Activated naive CD4-positive, alpha-beta T cell treated with anti-CD3 and anti-CD28 coated beads, Interleukin-2, amount 50 U/mL, for 72 hours (primary cell): Measurements from ENCODE around the gene GSTM5. TPM values are rescaled to one million over a fixed set of nuclear protein-coding genes. Genes with fewer than 3 reads are reported as not detected.
A peak's percentile ranks its signal among the peaks of the same experiment; 100 is the strongest.

Source experiments
- ATAC-seq, 2 donors: fragments of 150-1000 bp; cut with Tn5 transposase; 2 replicates each; pipeline ENCODE4 v1.10.0; 2021; ENCODE audit warnings: mild to moderate bottlenecking in 2 of 2, moderate library complexity in 2 of 2
- DNase-seq, 2 donors: peaks; one replicate each; pipeline ENCODE4 v3.0.0; 2021 to 2022; ENCODE audit warnings: low spot score in 2 of 2
- H3K27ac Mint-ChIP-seq, 2 donors: one replicate each; pipeline ENCODE4 v1.8.0; 2022; ENCODE audit warnings: mild to moderate bottlenecking in 2 of 2, mixed read lengths in 2 of 2
- H3K36me3 Mint-ChIP-seq, 2 donors: one replicate each; pipeline ENCODE4 v1.8.0; 2022; ENCODE audit warnings: mixed read lengths in 2 of 2
- H3K9me3 Mint-ChIP-seq, 2 donors: one replicate each; pipeline ENCODE4 v1.8.0; 2022; ENCODE audit warnings: mixed read lengths in 2 of 2
- total RNA-seq, 2 donors: library from RNA; stranded (reverse); gene quantifications; one replicate each; pipeline ENCODE4 v1.2.3, GENCODE V29; 2022

Gene GSTM5
- total RNA-seq, 2 donors from 2014 or later, result 0.89 TPM; not detected in 1

DNA sequence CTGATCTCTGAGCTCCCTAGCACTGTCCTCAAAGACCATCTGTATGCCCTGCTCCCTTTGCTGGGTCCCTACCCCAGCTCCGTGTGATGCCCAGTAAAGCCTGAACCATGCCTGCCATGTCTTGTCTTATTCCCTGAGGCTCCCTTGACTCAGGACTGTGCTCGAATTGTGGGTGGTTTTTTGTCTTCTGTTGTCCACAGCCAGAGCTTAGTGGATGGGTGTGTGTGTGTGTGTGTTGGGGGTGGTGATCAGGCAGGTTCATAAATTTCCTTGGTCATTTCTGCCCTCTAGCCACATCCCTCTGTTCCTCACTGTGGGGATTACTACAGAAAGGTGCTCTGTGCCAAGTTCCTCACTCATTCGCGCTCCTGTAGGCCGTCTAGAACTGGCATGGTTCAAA is 5.7 kb downstream of the GSTM5 start:
- Mint-ChIP-seq H3K27ac (no peak overlapping the region), H3K36me3 (no peaks in the 10 kb centered on the region)
- ATAC-seq, result no peak

DNA sequence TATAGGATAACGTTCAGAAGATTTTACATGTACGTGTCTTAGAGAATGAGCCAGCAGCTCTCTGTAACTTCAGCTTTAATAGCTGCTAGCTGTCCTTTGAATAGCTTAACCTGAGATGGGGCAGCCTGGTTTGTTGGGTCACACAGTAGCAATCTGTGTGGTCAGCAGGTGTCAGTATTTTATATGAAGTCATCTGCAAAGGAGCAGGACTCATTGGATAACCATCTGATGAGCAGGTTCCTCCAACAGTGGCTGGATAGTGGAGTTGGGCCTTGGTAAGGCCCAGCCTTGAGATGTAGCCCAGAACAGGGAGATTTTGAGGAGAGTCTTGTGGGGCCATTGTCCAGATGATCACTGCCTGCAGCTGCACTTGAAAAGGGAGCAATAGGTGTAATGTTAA is 6.4 kb downstream of the GSTM5 start:
- Mint-ChIP-seq H3K9me3 (no peaks in the 10 kb centered on the region), H3K27ac (no peak overlapping the region), H3K36me3 (no peaks in the 10 kb centered on the region)
- ATAC-seq (no peak), DNase-seq (no peak)

More for the DNA sequence above, 5.7 kb downstream of the GSTM5 start:
- DNase-seq, result no peak
- H3K9me3 Mint-ChIP-seq, result no peaks in the 10 kb centered on the region

DNA sequence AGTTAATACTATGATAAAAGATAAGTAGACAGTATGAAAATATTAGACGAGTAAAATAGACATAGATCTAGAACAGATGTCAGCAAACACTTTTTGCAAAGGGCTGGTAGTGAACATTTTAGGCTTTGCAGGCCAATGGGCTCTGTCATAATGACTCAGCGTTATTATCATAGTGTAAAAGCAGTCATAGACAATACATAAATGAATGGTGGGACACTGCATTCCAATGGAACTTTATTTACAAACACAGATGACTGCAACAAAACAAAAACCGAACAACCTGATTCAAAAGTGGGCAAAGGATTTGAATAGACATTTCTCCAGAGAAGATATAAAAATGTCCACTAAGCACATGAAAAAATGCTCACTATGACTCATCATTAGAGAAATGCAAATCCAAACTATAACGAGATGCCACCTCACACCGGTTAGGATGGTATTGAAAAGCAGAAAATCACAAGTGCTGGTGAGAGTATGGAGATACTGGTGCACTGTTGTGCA is 7.3 kb downstream of the GSTM5 start:
- no peaks in the 10 kb centered on the region for H3K36me3 Mint-ChIP-seq
- ATAC-seq (no peak), DNase-seq (no peak)
- H3K9me3 Mint-ChIP-seq, result no peaks in the 10 kb centered on the region
- H3K27ac Mint-ChIP-seq, result no peak overlapping the region

DNA sequence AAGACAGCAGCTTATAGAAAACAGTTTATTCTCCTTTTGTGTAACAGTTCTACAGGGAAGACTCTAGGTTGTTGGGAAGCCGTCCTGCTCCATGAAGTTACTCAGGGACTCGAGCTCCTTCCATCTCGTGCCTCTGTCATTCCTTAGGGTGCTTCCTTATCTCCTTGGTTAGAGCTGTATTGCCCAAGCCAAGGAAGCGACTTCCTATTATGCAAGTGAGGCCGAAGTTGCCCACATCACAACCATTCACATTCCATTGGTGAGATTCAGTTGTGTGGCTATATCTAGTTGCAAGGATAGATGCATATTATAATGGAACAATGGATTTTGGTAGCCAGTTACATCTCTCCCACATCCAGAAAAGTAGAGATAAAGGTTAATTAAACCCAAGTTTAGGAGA is 9.0 kb downstream of the GSTM5 start:
- H3K9me3 Mint-ChIP-seq, result no peaks in the 10 kb centered on the region
- H3K36me3 Mint-ChIP-seq, result no peaks in the 10 kb centered on the region
- DNase-seq, result no peak
- ATAC-seq, result no peak
- no peak overlapping the region for H3K27ac Mint-ChIP-seq

DNA sequence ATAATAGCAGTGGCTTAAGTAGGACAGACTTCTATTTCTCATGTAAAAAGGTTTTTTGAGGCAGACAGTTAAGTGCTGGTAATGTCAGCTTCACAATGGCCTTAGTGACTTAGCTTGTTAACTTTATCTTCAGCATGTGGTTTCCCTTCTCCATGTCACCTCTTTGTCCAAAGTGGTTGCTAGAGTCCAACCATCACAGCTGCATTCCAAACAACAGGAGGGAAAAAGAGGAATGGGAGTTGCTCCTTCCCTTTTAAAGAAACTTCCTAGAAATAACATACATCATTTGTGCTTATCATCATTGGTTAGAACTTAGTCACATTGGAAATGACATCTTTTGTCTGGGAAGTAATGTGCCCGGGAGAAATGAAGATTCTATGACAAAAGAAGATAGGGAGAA is 9.9 kb downstream of the GSTM5 start:
- Mint-ChIP-seq H3K9me3 (no peaks in the 10 kb centered on the region), H3K27ac (no peak overlapping the region), H3K36me3 (no peaks in the 10 kb centered on the region)
- ATAC-seq, result no peak
- no peak for DNase-seq

DNA sequence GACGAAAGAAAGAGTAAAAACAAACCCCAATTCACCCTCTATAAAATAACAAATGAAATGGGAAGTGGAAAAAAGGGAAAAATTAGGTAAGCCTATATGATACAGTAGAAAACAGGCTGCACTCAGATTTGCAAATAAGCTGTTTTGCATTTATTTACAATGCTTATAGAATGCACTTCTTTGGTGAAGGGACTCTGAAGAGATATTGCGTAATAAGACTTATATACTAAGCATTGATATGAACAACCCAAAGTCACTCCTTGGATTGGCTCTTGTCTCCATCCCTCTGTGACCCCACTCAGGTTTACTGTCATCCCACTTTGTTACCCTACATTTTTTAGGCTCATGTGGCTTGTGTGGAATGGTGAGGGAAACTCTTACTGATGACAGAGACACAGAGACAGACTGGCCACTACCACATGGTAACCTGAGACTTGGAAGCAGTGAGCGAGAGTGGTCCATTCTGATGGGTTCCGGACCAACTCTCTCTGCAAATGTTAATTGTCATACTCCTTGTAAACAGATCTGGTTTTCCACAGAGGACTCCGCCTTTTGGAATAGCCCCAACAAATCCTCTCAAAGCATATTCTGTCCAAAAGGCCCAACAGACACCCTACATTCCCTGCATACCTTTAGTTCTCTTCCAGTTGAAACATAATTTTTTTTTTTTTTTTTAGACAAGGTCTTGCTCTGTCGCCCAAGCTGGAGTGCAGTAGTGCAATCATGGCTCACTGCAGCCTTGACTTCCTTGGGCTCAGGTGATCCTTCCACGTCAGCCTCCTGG is 11.0 kb downstream of the GSTM5 start:
- DNase-seq (no peak), ATAC-seq (no peak)
- Mint-ChIP-seq H3K9me3 (no peaks in the 10 kb centered on the region), H3K27ac (peak overlapping the region in 1 of 2 donors; percentile 68), H3K36me3 (no peaks in the 10 kb centered on the region)

DNA sequence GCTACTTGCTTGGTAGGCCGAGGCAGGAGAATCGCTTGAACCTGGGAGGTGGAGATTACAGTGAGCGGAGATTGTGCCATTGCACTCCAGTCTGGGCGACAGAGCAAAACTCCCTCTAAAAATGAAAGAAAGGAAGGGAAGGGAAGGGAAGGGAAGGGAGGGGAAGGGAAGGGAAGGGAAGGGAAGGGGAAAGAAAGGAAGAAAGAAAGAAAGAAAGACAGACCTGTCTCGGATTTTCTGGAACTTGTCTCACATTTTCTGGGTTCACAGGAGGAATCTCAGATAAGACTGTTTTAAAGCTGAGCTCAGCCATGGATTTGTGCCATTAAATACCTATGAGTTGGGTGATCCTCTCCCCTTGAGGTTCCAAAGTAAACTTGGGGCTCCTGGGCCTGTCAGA is 12.9 kb downstream of the GSTM5 start:
- ATAC-seq (no peak), DNase-seq (no peak)
- Mint-ChIP-seq H3K27ac (no peak overlapping the region), H3K9me3 (no peaks in the 10 kb centered on the region), H3K36me3 (no peaks in the 10 kb centered on the region)

DNA sequence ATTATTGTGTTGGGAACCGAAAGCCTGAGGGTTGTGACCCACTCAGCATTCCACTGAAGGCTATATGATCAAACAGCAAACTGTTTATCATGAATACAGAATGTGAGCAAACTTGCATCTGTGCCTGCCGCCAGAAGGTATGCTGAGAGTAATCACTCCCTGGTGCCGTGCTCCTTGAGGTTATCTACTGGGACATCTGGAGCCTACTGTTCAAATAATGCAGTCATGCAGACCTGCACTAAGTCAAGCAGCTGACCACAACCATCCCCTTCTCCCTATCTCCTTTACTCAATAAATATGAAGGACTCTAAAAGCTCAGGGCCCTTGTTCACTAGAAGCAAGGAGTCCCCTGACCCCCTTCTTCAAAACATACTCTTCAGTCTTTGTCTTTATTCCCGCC is 13.5 kb downstream of the GSTM5 start:
- H3K27ac Mint-ChIP-seq, result no peak overlapping the region
- DNase-seq, result no peak
- ATAC-seq, result no peak
- no peaks in the 10 kb centered on the region for H3K9me3 Mint-ChIP-seq
- H3K36me3 Mint-ChIP-seq, result no peaks in the 10 kb centered on the region

DNA sequence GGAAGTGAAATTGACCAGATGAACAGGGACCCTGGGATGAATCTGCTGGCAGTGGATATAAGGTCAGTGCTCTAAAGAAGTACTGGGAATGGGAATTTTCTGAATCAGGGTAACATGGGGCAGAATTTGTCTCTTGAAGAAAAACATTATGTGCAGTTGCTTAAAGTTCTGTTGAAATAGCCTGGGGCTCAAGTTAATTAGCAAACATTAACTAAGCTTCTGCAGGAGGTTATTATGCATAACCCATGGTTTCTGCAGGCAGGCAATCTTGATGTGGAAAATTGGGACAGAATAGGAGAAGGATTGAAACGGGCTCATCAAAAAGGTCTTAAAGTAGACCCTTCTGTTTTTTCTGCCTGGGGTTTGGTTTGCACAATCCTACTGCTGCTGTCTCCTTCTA is 14.0 kb downstream of the GSTM5 start:
- DNase-seq, result no peak
- no peak for ATAC-seq
- no peaks in the 10 kb centered on the region for H3K9me3 Mint-ChIP-seq
- no peak overlapping the region for H3K27ac Mint-ChIP-seq
- no peaks in the 10 kb centered on the region for H3K36me3 Mint-ChIP-seq

DNA sequence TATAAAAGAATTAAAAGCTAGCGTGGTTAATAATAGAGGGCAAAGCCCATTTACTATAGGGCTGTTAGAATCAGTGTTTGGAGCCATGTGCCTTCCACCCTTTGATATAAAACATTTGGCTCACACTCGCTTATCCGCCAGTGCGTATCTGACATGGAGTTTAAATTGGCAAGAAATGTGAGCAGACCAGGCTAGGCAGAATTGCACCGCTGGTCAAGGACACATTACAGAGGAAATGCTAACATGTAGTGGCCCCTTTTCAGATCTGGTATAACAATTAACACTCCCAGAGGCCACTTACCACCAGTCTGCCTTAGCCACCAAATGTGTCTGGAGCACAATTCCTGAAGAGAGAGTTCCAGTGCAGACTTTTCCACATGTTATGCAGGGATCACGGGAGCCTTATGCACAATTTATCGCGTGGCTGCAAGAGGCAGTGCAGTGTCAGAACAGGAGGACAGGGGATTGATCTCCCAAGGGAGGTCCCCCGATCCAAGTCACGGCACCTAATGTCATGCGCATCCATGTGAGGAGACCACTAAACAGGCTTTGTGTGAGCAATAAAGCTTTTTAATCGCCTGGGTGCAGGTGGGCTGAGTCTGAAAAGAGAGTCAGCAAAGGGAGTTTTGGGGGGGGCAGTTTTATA is 14.8 kb downstream of the GSTM5 start:
- H3K27ac Mint-ChIP-seq, result no peak overlapping the region
- DNase-seq (no peak), ATAC-seq (no peak)
- no peaks in the 10 kb centered on the region for H3K36me3 Mint-ChIP-seq
- no peaks in the 10 kb centered on the region for H3K9me3 Mint-ChIP-seq

DNA sequence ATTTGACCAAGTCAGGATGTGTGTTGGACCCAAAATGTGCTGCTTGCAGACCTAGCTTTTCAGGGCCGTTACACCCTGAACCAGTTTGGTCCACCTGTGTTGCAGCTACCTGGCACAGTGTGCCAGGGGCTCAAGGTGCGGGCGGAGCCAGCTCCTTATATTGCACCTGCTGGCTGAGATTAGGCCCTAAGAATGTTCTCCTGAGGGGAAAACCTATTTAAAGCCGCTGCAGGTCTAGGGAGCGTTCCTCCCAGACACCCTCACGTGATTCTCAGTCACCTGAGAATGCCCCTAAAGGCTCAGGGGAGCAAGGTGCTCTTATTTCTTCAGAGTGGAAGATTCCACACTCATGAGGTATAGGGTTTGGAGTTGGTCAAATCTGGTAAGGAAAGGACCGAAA is 16.8 kb downstream of the GSTM5 start:
- ATAC-seq, result no peak
- H3K36me3 Mint-ChIP-seq, result no peaks in the 10 kb centered on the region
- no peaks in the 10 kb centered on the region for H3K9me3 Mint-ChIP-seq
- no peak for DNase-seq
- H3K27ac Mint-ChIP-seq, result peak overlapping the region in 1 of 2 donors; percentile 40

DNA sequence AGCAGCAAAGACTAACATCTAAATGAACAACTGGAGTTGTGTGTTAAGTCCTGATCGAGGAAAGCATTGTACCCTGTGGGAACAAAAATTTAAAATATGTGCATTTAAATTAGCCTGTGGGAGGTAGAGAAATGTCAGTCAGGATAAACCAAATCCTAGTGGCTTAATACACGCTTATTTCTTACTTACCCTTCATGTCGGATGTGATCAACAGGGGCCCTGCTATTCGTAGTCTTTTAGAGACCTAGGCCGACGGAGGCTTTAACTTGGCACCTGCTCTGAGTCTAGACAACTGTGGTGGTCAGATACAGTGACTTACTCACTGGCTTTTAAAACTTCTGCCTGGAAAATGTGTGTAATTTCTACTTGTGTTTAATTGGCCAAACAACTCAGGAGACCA is 18.6 kb downstream of the GSTM5 start:
- H3K9me3 Mint-ChIP-seq, result no peaks in the 10 kb centered on the region
- no peak for DNase-seq
- no peaks in the 10 kb centered on the region for H3K36me3 Mint-ChIP-seq
- ATAC-seq, result no peak
- no peak overlapping the region for H3K27ac Mint-ChIP-seq

DNA sequence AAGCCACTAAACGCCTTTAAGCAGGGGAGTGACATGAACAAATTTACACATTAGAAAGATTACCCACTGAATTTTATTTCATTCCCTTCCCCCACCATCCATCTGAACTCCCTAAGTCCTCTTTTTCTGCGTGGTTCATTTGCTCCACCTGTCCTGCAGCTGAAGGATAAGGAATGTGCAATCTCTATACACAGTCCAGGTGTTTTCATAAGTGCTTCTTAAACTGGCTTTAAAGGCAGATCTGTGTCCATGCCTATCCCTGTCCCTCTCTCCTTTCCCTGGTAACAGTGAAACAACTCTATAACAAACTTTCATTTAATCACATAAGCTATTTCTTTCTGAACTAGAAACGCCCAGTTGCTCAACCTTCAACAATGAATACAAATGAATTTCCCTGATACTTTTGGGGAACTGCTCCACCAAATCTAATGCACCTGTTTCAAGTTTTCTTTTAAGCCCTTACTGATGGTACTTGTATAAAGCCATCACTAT is 20.4 kb downstream of the GSTM5 start:
- Mint-ChIP-seq H3K27ac (no peak overlapping the region), H3K36me3 (no peaks in the 10 kb centered on the region), H3K9me3 (no peaks in the 10 kb centered on the region)
- ATAC-seq (no peak), DNase-seq (no peak)

DNA sequence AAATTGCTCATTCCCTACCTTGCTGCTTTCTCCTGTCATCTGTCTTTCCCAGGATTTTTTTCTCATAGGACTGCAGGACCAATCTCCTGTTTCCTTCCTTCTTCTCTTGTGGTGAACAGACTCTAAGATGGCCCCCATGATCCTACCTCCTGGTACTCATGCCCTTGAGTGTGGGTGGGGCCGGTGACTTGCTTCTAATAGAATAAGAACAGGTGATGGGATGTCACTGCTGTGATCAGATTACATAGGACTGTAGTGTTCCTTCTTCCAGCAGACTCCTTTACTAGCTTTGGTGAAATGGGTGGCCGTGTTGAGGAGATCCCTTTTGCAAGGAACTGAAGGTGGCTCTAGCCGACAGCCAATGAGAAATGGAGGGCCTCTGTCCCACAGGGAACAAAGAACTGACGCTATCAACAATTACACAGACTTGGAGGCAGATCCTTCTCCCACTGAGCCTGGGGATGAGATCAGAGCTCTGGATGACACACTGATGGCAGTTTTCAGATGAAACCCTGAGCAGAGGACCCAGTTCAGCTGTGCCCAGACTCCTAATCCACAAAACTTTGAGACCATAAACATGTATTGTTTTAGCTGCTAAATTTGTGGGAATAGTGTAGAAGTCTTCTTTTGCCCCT is 21.3 kb downstream of the GSTM5 start:
- ATAC-seq (no peak), DNase-seq (no peak)
- H3K9me3 Mint-ChIP-seq, result no peaks in the 10 kb centered on the region
- peaks cover 0 to 4% of the 10 kb centered on the region in 2 donors for H3K36me3 Mint-ChIP-seq
- no peak overlapping the region for H3K27ac Mint-ChIP-seq

DNA sequence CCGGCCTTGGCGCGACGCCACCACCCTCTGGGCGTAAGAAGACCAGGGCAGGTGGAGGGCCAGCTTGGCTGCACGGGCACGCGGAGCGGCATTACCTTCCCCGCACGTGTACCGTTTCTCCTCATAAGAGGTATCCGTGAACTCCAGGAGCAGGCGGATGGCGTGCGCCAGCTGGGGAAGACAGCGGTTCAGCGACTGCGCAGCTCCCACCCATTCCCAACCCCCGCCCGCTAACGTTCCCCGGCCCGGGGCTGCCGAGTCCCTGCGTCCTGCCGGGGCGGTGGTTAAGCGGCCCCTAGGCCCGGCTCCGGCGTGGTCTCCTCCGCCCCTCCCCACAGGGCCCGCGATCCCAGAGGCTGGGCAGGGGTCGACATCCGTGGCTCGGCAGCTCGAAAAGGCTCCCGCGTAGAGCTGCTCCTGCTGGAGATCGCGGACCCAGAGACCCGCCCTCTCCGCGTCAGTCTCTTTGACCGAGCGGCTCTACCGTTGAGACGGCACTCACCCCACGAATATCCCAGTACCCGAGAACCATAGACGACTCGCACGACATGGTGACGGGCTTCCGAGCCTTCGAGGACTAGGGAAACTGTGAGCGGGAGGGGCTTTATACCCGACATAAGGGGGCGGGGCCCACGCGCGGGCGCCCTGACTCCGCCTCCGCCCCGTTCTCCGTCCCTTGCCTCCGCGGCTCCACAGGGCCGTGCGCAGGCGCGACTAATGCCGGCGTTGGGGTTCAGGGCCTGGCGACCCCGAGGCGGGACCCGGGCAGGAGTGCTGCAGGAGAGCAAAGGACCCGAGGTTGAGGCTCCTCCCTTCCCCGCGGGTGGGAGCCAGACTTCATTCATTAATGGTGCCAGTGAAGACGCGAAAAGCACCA is 27.9 kb downstream of the GSTM5 start:
- Mint-ChIP-seq H3K27ac (peak overlapping the region; percentile 78 to 92), H3K9me3 (peaks cover 0 to 5% of the 10 kb centered on the region in 2 donors), H3K36me3 (peaks cover 0 to 5% of the 10 kb centered on the region in 2 donors)
- DNase-seq (peak; percentile 85 to 88), ATAC-seq (peak; percentile 94 to 97)

DNA sequence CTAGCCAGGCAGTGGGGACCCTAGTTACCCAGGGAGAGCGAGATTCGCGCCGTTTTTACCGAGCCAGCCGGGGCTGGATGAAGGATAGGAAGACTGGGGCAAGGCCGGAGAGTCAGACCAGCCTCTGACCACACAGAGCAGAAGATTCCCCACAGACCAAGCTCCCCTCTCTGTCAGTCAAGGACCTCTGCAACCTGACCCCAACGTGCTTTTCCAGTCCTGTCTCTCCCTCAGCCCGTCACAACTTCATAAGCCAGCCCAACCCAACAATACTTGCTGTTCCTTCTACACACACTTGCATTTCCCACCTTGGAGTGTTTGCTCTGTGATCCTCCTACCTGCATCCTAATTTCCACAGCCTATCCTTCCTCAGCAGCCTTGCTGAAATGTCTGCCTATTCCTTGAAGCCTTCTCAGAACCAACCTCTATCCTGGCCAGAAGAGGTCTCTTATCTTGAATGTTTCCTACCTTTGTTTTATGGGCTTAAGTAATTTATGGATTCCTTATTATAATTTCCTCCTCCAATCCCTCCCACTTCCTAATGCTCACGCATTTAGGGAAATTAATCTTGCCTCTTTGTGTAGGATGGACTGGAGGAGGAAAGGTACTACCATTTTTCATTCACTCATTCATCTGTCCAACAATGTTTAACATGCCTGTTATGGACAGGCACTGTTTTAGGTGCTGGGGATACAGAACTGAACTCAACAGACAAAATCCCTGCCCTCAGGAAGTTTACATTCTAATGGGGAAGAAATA is 28.7 kb downstream of the GSTM5 start, which contains the start of gene GSTM3:
Gene GSTM3, minus strand, starts transcription at position 424 of the 759 bp plus-strand sequence. CDS start 751 bp downstream, outside the sequence.
- H3K9me3 Mint-ChIP-seq, result peaks cover 0 to 5% of the 10 kb centered on the region in 2 donors
- no peak for ATAC-seq
- peak within 1 kb of the TSS; percentile 78 to 92 for H3K27ac Mint-ChIP-seq
- peaks cover 0 to 5% of the 10 kb centered on the region in 2 donors for H3K36me3 Mint-ChIP-seq
- DNase-seq, result no peak
